Mesendoderm (in vitro differentiated cells): ENCODE data around the gene MBNL3.
"Not testable (repeated sequence)": the region's sequence is repeated elsewhere in the genome, so short reads cannot be mapped to it uniquely, and the experiment has no call there.

ENCODE experiments used
- DNase-seq: peaks from one replicate; pipeline ENCODE4 v3.0.0; 2013
- H2AK5ac ChIP-seq: 2 replicates; pipeline ENCODE4 v1.6.1; 2013; ENCODE audit warnings: low read length, inconsistent platforms
- H2BK120ac ChIP-seq: 2 replicates; pipeline ENCODE4 v1.6.1; 2013; ENCODE audit warnings: low read depth, mild to moderate bottlenecking, low read length, moderate library complexity, mixed read lengths
- H2BK15ac ChIP-seq: replicated peaks from 2 replicates; pipeline ENCODE4 v1.6.1; 2013; ENCODE audit warnings: low read depth, mild to moderate bottlenecking, moderate library complexity
- H2BK5ac ChIP-seq: 2 replicates; pipeline ENCODE4 v1.6.1; 2013; ENCODE audit warnings: low read length, inconsistent platforms
- H3K18ac ChIP-seq: 2 replicates; pipeline ENCODE4 v1.6.1; 2013; ENCODE audit warnings: mild to moderate bottlenecking, low read length, mixed read lengths
- H3K23ac ChIP-seq: one replicate; pipeline ENCODE4 v1.6.1; 2013; ENCODE audit warnings: low read length
- H3K27ac ChIP-seq: 2 replicates; pipeline ENCODE4 v1.5.1; 2013; ENCODE audit warnings: low read depth, mild to moderate bottlenecking, inconsistent platforms, low read length, moderate library complexity
- H3K27me3 ChIP-seq: 2 replicates; pipeline ENCODE4 v1.6.1; 2013; ENCODE audit warnings: low read length, control low read depth, mild to moderate bottlenecking, inconsistent platforms; ENCODE audit not compliant: insufficient read depth, poor library complexity
- H3K36me3 ChIP-seq: 2 replicates; pipeline ENCODE4 v1.6.1; 2013; ENCODE audit warnings: low read length, inconsistent platforms; ENCODE audit not compliant: control insufficient read depth, insufficient read depth
- H3K4ac ChIP-seq: one replicate; pipeline ENCODE4 v1.6.1; 2013; ENCODE audit warnings: low read depth, mild to moderate bottlenecking, low read length, moderate library complexity
- H3K4me1 ChIP-seq: 2 replicates; pipeline ENCODE4 v1.6.1; 2013; ENCODE audit warnings: low read depth, low read length, inconsistent platforms; ENCODE audit not compliant: control insufficient read depth
- H3K4me2 ChIP-seq: 2 replicates; pipeline ENCODE4 v1.6.1; 2013; ENCODE audit warnings: low read length
- H3K4me3 ChIP-seq: 2 replicates; pipeline ENCODE4 v1.5.1; 2013; ENCODE audit warnings: mild to moderate bottlenecking, low read length
- H3K56ac ChIP-seq: one replicate; pipeline ENCODE4 v1.6.1; 2013; ENCODE audit warnings: low read length
- H3K79me1 ChIP-seq: 2 replicates; pipeline ENCODE4 v1.6.1; 2013; ENCODE audit warnings: low read length, inconsistent platforms
- H3K79me2 ChIP-seq: 2 replicates; pipeline ENCODE4 v1.6.1; 2013; ENCODE audit warnings: mild to moderate bottlenecking, low read length; ENCODE audit not compliant: control insufficient read depth, insufficient read depth
- H3K9ac ChIP-seq: 2 replicates; pipeline ENCODE4 v1.6.1; 2013; ENCODE audit warnings: low read length, inconsistent platforms
- H4K5ac ChIP-seq: one replicate; pipeline ENCODE4 v1.6.1; 2013; ENCODE audit warnings: low read length
- H4K8ac ChIP-seq: one replicate; pipeline ENCODE4 v1.6.1; 2013; ENCODE audit warnings: low read depth, mild to moderate bottlenecking, control low read depth, low read length, moderate library complexity
- WGBS: extraction: QIAGEN DNeasy Blood & Tissue Kit; methylation state at CpG from one replicate; pipeline ENCODE4 v1.1.7; 2013; ENCODE audit warnings: low lambda C conversion rate, missing lambda C conversion rate; ENCODE audit not compliant: insufficient coverage; ENCODE audit errors: extremely low coverage; 5-methylcytosine and 5-hydroxymethylcytosine counted together

The MBNL3 gene

GRCh38 chrX:132467026-132467425 lies 21.8 kb downstream of the MBNL3 start:
- H2AK5ac ChIP-seq: no peak overlapping the region
- H2BK120ac ChIP-seq: no peak overlapping the region
- no peak overlapping the region for H3K4me2 ChIP-seq
- H3K27ac ChIP-seq: no peak overlapping the region
- no peak overlapping the region for H3K23ac ChIP-seq
- no peak overlapping the region for H3K4me3 ChIP-seq
- no peak overlapping the region for H4K8ac ChIP-seq
- H3K4me1 ChIP-seq: no peaks in the 10 kb centered on the region
- no CpG with 5 or more reads among the region's 3 CpGs for WGBS
- no peak overlapping the region for H4K5ac ChIP-seq
- no peak for DNase-seq
- no peak overlapping the region for H2BK5ac ChIP-seq
- no peak overlapping the region for H3K4ac ChIP-seq
- H3K79me1 ChIP-seq: no peaks in the 10 kb centered on the region
- H3K79me2 ChIP-seq: no peaks in the 10 kb centered on the region
- no peaks in the 10 kb centered on the region for H3K36me3 ChIP-seq
- H2BK15ac ChIP-seq: no peak overlapping the region
- H3K18ac ChIP-seq: no peak overlapping the region
- no peaks in the 10 kb centered on the region for H3K27me3 ChIP-seq
- H3K56ac ChIP-seq: no peak overlapping the region
- H3K9ac ChIP-seq: no peak overlapping the region

- Histone ChIP-seq H3K27me3 (no peaks in the 10 kb centered on the region), H3K4me2 (no peak overlapping the region), H3K9ac (no peak overlapping the region), H3K56ac (no peak overlapping the region), H4K8ac (no peak overlapping the region), H3K79me2 (no peaks in the 10 kb centered on the region), H3K4me3 (no peak overlapping the region), H3K79me1 (no peaks in the 10 kb centered on the region), H3K4ac (no peak overlapping the region), H2BK120ac (no peak overlapping the region), H2BK5ac (no peak overlapping the region), H3K23ac (no peak overlapping the region), H3K4me1 (no peaks in the 10 kb centered on the region), H3K36me3 (no peaks in the 10 kb centered on the region), H3K27ac (no peak overlapping the region), H2AK5ac (no peak overlapping the region), H4K5ac (no peak overlapping the region), H3K18ac (no peak overlapping the region), H2BK15ac (no peak overlapping the region)
- peak; percentile 34 for DNase-seq
- no CpG with 5 or more reads among the region's 8 CpGs for WGBS
These were observed 25.4 kb downstream of the MBNL3 start for GRCh38 chrX:132463411-132463810.

GRCh38 chrX:132461886-132462285 lies 27.0 kb downstream of the MBNL3 start:
- no peaks in the 10 kb centered on the region for H3K27me3 ChIP-seq

DNA sequence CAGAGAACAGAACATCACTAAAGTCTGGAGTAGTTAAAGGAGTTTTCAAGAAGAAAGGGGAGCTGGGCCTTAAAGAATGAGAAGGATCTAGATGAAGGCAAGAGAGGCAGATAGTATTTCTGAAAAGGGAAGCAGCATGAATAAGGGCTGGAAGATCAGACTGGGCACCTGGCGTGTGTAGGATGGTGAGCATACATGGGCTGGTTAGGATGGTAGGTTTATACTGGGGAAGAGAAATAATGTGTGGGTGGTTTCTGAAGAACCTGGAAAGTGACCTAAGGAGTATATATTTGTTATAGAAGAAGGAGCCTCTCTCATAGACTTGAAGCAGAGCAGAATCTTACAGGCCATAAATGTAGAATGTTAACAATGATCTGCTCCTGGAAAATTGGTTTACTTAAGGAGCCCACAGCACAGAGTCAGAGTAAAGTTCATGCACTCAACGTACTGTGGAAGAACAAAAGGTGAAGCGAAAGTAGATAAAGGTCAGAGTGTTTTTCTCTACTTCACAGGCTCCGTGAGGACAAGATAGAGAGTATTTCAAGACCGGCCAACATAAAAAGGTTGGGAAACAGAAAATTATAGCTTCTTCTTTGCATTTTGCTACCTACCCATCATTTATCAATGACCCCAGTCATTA lies 35.8 kb downstream of the MBNL3 start:
- Histone ChIP-seq H3K9ac (no peak overlapping the region), H3K27ac (no peak overlapping the region), H3K56ac (no peak overlapping the region), H3K4me2 (no peak overlapping the region), H4K8ac (no peak overlapping the region), H3K23ac (no peak overlapping the region), H2BK5ac (no peak overlapping the region), H3K27me3 (no peaks in the 10 kb centered on the region), H2BK120ac (no peak overlapping the region), H3K36me3 (no peaks in the 10 kb centered on the region), H2AK5ac (no peak overlapping the region), H3K4me1 (no peaks in the 10 kb centered on the region), H2BK15ac (no peak overlapping the region), H3K4ac (no peak overlapping the region), H3K4me3 (no peak overlapping the region), H3K18ac (no peak overlapping the region), H3K79me2 (no peaks in the 10 kb centered on the region), H3K79me1 (no peaks in the 10 kb centered on the region), H4K5ac (no peak overlapping the region)
- DNase-seq: no peak
- no CpG with 5 or more reads among the region's 5 CpGs for WGBS

More at GRCh38 chrX:132461886-132462285, 27.0 kb downstream of the MBNL3 start:
- no peak overlapping the region for H4K8ac ChIP-seq
- H3K4me3 ChIP-seq: no peak overlapping the region
- no peak overlapping the region for H3K27ac ChIP-seq
- H2BK120ac ChIP-seq: no peak overlapping the region
- no peak overlapping the region for H3K18ac ChIP-seq
- H2BK15ac ChIP-seq: no peak overlapping the region
- no peak overlapping the region for H3K23ac ChIP-seq
- no peak overlapping the region for H3K4me2 ChIP-seq
- H3K56ac ChIP-seq: no peak overlapping the region
- DNase-seq: no peak
- no peak overlapping the region for H2BK5ac ChIP-seq
- no peak overlapping the region for H3K4ac ChIP-seq
- no peaks in the 10 kb centered on the region for H3K36me3 ChIP-seq
- H2AK5ac ChIP-seq: no peak overlapping the region
- H3K4me1 ChIP-seq: no peaks in the 10 kb centered on the region
- H3K79me2 ChIP-seq: no peaks in the 10 kb centered on the region
- no peak overlapping the region for H4K5ac ChIP-seq
- no peak overlapping the region for H3K9ac ChIP-seq
- no peaks in the 10 kb centered on the region for H3K79me1 ChIP-seq

DNA sequence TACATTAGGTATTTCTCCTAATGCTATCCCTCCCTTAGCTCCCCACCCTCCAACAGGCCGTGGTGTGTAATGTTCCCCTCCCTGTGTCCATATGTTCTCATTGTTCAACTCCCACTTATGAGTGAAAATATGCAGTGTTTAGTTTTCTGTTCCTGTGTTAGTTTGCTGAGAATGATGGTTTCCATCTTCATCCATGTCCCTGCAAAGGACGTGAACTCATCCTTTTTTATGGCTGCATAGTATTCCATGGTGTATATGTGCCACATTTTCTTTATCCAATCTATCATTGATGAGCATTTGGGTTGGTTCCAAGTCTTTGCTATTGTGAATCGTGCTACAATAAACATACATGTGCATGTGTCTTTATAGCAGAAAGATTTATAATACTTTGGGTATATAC lies 42.9 kb downstream of the MBNL3 start:
- H3K79me1 ChIP-seq, H4K5ac ChIP-seq, H3K23ac ChIP-seq, H3K4me2 ChIP-seq, H4K8ac ChIP-seq, H2BK15ac ChIP-seq, H3K4ac ChIP-seq, H3K27ac ChIP-seq, H3K4me1 ChIP-seq, DNase-seq, H3K36me3 ChIP-seq, H2AK5ac ChIP-seq, H3K4me3 ChIP-seq, H3K56ac ChIP-seq, H3K27me3 ChIP-seq, H2BK120ac ChIP-seq, H3K18ac ChIP-seq, H2BK5ac ChIP-seq, H3K9ac ChIP-seq, H3K79me2 ChIP-seq: not testable (repeated sequence)
- no CpG with 5 or more reads among the region's 3 CpGs for WGBS

GRCh38 chrX:132444936-132445335 lies 43.9 kb downstream of the MBNL3 start:
- Histone ChIP-seq H2AK5ac (no peak overlapping the region), H3K79me1 (no peaks in the 10 kb centered on the region), H3K56ac (no peak overlapping the region), H3K27ac (no peak overlapping the region), H2BK120ac (no peak overlapping the region), H4K8ac (no peak overlapping the region), H2BK5ac (no peak overlapping the region), H3K9ac (no peak overlapping the region), H3K27me3 (no peaks in the 10 kb centered on the region), H3K4me2 (no peak overlapping the region), H3K23ac (no peak overlapping the region), H3K4me3 (no peak overlapping the region), H2BK15ac (no peak overlapping the region), H3K18ac (no peak overlapping the region), H4K5ac (no peak overlapping the region), H3K36me3 (no peaks in the 10 kb centered on the region), H3K4ac (no peak overlapping the region), H3K79me2 (no peaks in the 10 kb centered on the region), H3K4me1 (no peaks in the 10 kb centered on the region)
- WGBS: no CpG with 5 or more reads among the region's 2 CpGs
- DNase-seq: no peak
